Suppressor macrophage (primary cell): ENCODE measurements around the gene AP2B1.

Experiments
- DNase-seq, 4 experiments: peaks; one replicate each; pipeline ENCODE4 v3.0.0-alpha.2; 2020 to 2022

AP2B1 gene

GRCh38 chr17:35731917-35732805 lies 145.0 kb downstream of the AP2B1 start:
- DNase-seq = no peak

GRCh38 chr17:35732806-35733136 lies 145.6 kb downstream of the AP2B1 start:
- DNase-seq = no peak

GRCh38 chr17:35733366-35733765 lies 146.2 kb downstream of the AP2B1 start:
- DNase-seq = no peak

GRCh38 chr17:35734396-35734795 lies 147.3 kb downstream of the AP2B1 start:
- no peak for DNase-seq

- no peak for DNase-seq
These were observed 148.1 kb downstream of the AP2B1 start for GRCh38 chr17:35735036-35735805.

- no peak for DNase-seq
These were observed 149.1 kb downstream of the AP2B1 start for GRCh38 chr17:35736236-35736635.

- no peak for DNase-seq
These were observed 151.5 kb downstream of the AP2B1 start for GRCh38 chr17:35738519-35739133.

GRCh38 chr17:35740216-35740615 lies 153.1 kb downstream of the AP2B1 start:
- DNase-seq = no peak

GRCh38 chr17:35740997-35741931 lies 154.1 kb downstream of the AP2B1 start:
- DNase-seq = peak in 1 of 4 experiments; percentile 17

- DNase-seq = no peak
These were observed 155.4 kb downstream of the AP2B1 start for GRCh38 chr17:35742496-35742895.

GRCh38 chr17:35742896-35743477 lies 155.9 kb downstream of the AP2B1 start:
- DNase-seq = no peak

GRCh38 chr17:35743626-35744328 lies 156.7 kb downstream of the AP2B1 start:
- DNase-seq = peak; percentile 64 to 82 (median 70)

- DNase-seq = no peak
These were observed 157.7 kb downstream of the AP2B1 start for GRCh38 chr17:35744830-35745229.

- DNase-seq = no peak
These were observed 158.1 kb downstream of the AP2B1 start for GRCh38 chr17:35745246-35745645.

- no peak for DNase-seq
These were observed 158.7 kb downstream of the AP2B1 start for GRCh38 chr17:35745749-35746320.

GRCh38 chr17:35747540-35748017 lies 160.5 kb downstream of the AP2B1 start:
- peak; percentile 81 to 88 (median 84) for DNase-seq

- DNase-seq = peak in 2 of 4 experiments; percentile 28 to 41
These were observed 161.3 kb downstream of the AP2B1 start for GRCh38 chr17:35748341-35748841.

- DNase-seq = no peak
These were observed 161.9 kb downstream of the AP2B1 start for GRCh38 chr17:35748979-35749378.

GRCh38 chr17:35749560-35750412 lies 162.7 kb downstream of the AP2B1 start:
- no peak for DNase-seq
